ENCODE data around the gene FARSB.

The FARSB gene

DNA sequence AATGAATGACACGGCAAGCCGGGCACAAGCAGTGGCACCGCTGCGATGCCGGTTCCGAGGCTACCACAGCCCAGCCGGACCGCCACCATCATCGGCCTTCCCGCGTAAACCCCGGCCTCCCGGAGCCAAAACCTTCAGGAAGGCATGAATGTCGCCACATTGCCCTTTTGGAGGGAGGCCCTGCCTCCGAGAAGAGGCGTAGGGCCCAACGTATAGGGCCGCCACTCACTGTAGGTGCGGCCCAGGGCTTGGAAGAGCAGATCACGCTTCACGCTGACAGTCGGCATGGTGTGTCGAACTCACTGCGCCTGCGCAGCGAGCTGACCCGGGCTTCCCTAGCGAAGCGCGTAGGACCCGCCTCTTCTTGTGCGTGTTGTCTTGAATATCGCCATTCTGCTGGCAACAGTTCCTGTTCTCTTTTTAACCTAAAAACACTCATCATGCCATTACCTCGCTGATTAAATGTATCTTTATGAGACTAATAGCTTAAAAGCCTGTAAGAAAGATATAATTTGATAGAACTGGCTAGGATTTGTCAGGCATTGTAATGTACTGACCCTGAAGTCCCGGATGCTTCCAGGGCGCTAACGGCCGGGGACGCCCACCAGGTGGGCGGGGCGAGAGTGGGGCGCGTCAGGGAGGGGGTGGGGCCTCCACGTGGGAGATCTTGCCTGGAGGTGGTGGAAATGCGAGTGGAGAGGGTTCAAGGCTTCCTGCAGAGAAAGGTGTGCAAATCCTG lies at the start of gene FARSB:
TSS of gene FARSB (minus strand) at position 306 of the 739 bp plus-strand sequence. CDS start at position 287, 19 bp downstream.
- H3K4me3 ChIP-seq (replicated peaks in 1 of 2; ENCODE audit: low read depth in 2 of 2, low read length in 2 of 2): peak within 1 kb of the TSS; percentile 99
- TF ChIP-seq, protein P1, sequence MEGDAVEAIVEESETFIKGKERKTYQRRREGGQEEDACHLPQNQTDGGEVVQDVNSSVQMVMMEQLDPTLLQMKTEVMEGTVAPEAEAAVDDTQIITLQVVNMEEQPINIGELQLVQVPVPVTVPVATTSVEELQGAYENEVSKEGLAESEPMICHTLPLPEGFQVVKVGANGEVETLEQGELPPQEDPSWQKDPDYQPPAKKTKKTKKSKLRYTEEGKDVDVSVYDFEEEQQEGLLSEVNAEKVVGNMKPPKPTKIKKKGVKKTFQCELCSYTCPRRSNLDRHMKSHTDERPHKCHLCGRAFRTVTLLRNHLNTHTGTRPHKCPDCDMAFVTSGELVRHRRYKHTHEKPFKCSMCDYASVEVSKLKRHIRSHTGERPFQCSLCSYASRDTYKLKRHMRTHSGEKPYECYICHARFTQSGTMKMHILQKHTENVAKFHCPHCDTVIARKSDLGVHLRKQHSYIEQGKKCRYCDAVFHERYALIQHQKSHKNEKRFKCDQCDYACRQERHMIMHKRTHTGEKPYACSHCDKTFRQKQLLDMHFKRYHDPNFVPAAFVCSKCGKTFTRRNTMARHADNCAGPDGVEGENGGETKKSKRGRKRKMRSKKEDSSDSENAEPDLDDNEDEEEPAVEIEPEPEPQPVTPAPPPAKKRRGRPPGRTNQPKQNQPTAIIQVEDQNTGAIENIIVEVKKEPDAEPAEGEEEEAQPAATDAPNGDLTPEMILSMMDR (IDR thresholded peaks at IDR 0.05; ENCODE audit: low read depth, low read length): no peak
- peak; percentile 97 to 98 for DNase-seq (ENCODE audit: low read depth in 2 of 2)

DNA sequence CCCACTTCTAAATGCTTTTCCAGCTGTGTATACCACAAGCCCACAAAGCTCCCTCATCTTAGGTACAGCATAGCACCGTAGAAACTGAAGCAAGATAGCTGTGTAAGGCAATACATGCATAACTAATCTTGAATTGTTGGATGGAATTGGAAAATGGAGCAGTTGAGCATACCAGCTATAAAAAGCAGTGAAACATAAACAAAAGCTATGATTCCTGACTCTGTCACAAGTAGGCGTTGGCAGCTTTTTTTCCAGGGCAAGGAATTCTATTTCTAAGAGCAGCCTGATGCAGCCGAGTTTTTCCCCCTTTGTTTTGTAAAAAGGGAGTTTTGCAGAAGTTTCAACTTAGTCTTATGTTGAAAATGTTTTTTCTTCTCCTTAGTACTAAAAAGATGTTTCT lies 48.0 kb upstream of the FARSB start:
- TF ChIP-seq, protein P1 (IDR thresholded peaks at IDR 0.05; ENCODE audit: low read depth, low read length): no peak
- peak; percentile 22 to 46 for DNase-seq (ENCODE audit: low read depth in 2 of 2)
- no peak overlapping the region for H3K4me3 ChIP-seq (replicated peaks in 1 of 2; ENCODE audit: low read depth in 2 of 2, low read length in 2 of 2)

DNA sequence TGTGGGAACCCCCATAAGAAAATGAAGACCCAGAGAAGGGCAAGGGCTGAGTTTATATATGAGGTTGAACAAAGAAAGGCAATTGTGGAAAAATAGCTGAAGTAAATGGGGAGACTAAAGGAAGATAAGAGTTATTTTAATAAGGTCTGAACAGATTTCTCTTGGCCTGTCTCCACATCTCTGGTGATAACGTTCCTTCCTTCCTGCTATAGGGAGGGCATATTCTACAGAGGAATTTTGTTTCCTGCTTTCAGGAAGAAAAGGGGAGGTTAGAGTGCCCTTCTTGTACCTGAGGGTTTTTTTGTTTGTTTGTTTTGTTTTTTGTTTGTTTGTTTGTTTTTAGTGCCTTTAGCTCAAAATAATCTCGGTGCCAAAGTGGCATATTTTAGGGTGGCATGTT lies 47.2 kb upstream of the FARSB start:
- no peak overlapping the region for H3K4me3 ChIP-seq (replicated peaks in 1 of 2; ENCODE audit: low read depth in 2 of 2, low read length in 2 of 2)
- DNase-seq (ENCODE audit: low read depth in 2 of 2): no peak
- TF ChIP-seq, protein P1 (IDR thresholded peaks at IDR 0.05; ENCODE audit: low read depth, low read length): no peak

DNA sequence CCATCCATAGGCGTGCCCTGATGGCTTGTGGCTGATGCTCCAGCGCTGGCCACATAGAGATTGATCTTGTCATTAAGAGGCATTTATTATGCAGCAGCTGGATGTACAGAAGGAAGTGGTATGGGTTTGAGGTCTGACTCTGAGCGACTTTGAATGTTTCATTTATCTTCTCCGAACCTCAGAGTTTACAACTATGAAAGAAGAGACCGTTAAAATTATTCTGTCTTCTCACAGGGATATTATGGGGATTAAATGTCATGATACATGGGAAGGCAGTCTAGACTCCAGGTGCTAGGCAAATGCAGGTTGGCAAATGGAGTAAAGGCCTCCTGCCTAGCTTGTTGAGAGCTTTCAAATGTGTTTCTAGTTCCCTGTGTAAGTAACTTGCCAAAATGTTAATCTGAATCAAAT lies 45.8 kb upstream of the FARSB start:
- TF ChIP-seq, protein P1 (IDR thresholded peaks at IDR 0.05; ENCODE audit: low read depth, low read length): no peak
- no peak overlapping the region for H3K4me3 ChIP-seq (replicated peaks in 1 of 2; ENCODE audit: low read depth in 2 of 2, low read length in 2 of 2)
- DNase-seq (ENCODE audit: low read depth in 2 of 2): no peak

DNA sequence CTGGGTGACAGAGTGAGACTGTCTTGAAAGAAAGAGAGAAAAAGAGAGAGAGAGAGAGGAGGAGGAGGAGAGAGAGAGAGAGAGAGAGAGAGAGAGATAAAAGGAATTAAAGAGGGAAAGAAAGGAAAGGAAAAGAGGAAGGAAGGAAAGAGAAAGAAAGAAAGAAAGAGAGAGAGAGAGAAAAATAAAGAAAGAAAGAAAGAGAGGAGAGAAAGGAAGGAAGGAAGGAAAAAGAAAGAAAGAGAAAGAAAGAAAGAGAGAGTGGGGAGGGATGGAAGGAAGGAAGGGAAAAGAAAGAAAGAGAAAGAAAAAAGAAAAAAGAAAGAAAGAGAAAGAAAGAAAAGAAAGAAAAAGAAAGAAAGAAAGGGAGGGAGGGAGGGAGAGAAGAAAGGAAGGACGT lies 45.3 kb upstream of the FARSB start:
- no peak for DNase-seq (ENCODE audit: low read depth in 2 of 2)
- no peak overlapping the region for H3K4me3 ChIP-seq (replicated peaks in 1 of 2; ENCODE audit: low read depth in 2 of 2, low read length in 2 of 2)
- TF ChIP-seq, protein P1 (IDR thresholded peaks at IDR 0.05; ENCODE audit: low read depth, low read length): no peak

DNA sequence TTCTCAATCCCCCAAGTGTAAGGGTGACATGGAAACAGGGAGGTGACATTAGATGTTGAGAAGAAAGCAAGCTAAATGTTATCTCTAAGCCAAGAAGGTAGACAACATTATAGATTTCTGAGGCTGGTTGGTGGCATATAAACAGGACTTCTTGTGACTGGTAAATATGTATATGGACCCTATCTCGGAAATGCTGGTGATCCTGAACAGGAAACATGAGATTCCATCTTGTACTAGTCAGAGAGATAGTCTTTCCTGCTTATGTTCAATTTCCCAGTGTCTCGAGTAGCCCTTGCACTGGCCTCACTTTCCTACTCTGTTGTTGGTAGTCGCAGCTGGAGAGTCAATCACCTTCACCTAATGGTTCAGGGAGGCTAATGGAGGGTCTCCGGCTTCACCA lies 42.4 kb upstream of the FARSB start:
- TF ChIP-seq, protein P1 (IDR thresholded peaks at IDR 0.05; ENCODE audit: low read depth, low read length): no peak
- peak in 1 of 2 donors; percentile 23 for DNase-seq (ENCODE audit: low read depth in 2 of 2)
- H3K4me3 ChIP-seq (replicated peaks in 1 of 2; ENCODE audit: low read depth in 2 of 2, low read length in 2 of 2): no peak overlapping the region
